NCI-H2227 (cell line): ENCODE measurements around the gene GLT6D1.

Experiments used
- DNase-seq: peaks from one replicate; lab custom pipeline; 2025; ENCODE audit not compliant: unreplicated experiment; lab: John Stamatoyannopoulos, UW

GLT6D1 gene

DNA sequence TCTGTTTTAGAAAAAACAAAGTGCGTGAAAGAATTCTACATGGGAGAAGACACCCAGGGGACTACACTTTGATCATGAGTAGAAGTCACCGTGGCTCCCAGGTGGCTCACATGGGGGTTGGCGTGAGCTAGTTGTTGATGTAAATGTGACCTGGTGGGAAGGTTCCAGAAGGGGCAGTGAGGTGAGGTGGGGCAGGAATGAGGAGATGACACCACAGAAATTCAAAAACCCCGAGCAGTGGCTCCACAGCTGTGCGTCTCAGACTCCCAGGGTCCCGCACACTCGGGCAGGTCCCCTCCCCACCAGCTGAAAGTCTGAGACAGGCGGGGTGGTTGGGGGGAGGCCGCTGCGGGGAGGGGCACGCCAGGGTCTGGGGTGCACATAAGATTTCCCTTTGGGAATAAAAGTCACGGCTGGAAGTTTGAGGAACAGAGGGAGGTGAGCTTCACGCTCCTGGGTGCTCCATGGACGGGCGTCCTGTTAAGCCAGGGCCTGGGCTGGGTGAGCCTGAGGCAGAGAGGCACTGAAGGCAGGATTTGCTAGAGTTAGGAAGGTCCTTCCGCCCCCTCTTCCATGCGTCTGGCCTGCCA, 29.9 kb downstream of the GLT6D1 start:
- DNase-seq: no peak

DNA sequence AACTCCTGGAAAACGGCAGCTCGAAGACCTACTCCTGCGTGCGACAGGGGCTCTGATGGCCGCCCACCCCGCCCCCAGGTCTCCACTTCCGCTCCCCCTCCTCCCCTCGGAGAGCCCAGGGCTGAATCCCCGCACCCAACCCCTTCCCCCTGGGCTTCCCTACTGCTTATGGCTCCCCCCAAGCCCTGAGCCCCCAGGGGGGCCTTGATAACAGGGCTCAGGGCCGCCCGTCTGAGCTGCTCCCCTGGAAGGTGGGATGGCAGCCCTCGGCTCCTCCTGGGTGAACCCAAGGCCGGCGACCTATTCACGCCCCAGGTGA, 30.4 kb downstream of the GLT6D1 start:
- no peak for DNase-seq

DNA sequence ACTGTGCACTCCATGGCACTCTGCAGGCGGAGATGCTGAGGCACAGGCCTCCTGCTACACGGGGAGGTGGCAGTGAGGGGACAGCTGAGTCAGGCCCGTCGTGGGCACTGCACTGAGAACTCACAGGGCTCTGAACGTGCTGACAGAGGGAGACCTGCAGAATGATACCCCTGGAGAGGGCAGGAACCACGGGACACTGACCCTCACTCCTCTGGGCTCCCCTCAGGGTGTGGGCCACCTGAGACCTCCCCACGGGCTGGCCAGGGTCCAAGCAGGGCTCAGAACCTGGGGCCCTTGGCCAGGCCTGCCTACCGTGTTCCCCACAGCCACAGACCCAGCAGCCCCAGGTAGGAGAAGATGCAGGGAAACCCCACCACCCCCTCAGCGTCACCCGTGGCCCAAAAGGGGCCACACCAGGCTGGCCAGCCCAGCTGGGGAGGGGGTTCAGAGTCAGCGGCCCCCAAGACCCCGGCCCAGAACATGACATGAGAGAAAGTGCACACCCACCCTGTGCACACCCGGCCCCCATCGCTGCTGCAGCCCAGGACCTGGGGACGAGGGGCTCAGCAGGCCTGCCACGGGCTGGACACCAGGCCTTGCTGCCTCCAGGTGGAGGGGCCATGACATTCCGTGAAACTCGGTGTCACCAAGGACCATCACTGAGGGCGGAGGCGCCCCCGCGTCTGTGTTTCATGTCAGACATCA, 30.9 kb downstream of the GLT6D1 start:
- no peak for DNase-seq

DNA sequence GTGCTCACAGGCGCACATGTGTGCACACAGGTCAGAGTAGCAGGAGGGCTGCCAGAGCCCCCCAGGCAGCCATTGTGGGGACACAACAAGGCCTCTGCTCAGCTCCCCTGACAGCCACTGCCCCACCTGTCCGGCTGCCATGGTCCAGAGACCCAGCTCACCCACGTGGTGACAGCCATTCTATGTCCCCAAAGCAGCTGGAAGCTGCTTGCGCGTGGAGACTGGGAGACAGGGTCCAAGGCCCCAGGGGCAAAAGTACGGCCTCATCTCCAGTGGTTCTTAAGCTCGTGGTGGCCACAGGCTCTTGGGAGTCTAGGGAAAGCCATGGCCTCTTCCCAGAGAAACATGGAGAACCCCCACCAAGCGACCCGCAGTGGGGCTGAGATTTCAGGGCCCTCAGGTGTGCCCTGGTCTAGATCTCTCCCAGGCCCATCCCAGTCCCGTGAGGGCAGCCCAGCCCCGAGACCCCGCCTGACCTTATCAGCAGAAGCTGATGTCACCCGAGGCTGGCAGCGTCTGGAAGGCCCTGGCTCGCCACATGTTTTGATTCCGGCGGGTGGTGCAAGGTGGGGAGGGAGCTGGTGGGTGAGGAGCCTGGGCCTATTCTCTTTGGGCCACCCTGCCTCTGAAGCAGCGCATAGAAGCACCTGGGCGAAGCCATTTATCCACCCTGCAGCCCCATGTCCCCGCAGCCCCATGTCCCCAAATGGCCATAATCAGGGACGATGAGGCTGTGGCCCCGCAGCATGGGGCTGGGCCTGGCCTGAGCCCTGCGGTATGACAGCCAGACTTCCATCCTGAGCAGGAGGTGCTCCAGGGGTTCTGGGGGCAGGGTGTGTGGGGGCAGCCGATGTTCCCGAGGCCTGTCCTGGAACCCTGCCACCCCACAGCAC, 31.7 kb downstream of the GLT6D1 start:
- DNase-seq: no peak

DNA sequence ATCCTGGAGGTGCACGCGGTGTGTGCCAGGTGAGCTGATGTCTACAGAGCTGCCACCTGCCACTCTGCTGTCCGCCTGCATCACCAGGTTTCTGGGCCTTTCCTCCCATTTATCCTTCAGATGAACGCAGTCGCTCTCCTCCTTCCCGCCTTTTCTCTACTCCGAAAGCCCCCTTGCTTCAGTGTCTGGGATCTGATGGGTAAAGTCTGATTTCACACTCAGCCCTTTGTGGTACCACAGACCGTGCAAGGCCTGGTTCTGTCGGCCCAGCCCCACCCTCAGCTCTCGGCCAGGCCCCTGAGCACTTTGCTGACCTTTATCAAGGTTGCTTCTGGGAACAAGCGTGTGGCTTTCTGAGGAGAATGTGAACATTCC, 32.5 kb downstream of the GLT6D1 start:
- DNase-seq: no peak

DNA sequence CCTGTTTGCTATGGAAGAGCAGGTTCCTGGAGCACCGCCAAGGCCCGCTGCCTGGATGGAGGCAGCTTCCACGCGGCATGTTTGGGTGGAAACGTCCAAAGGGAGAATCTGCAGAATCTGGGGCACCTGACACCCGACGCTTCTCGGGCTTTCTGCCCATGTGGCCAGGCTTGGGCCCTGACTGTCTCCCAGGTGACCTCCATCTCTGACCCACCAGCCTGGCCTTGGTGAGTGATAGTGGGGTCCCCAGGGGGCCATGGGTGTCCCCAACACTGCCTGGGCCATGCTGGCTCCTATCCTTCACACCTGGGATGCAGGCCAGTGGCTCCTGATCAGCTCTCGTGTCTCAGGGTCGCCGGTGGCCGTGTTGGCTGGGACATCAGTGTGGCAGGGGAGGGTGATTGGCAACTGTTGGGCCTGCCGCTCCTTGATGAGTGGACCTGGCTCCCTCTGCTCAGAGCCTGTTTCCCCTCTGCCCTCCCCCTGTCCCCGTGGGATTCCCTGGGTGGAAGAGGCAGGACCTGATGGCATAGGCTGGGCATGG, 34.0 kb downstream of the GLT6D1 start:
- no peak for DNase-seq

DNA sequence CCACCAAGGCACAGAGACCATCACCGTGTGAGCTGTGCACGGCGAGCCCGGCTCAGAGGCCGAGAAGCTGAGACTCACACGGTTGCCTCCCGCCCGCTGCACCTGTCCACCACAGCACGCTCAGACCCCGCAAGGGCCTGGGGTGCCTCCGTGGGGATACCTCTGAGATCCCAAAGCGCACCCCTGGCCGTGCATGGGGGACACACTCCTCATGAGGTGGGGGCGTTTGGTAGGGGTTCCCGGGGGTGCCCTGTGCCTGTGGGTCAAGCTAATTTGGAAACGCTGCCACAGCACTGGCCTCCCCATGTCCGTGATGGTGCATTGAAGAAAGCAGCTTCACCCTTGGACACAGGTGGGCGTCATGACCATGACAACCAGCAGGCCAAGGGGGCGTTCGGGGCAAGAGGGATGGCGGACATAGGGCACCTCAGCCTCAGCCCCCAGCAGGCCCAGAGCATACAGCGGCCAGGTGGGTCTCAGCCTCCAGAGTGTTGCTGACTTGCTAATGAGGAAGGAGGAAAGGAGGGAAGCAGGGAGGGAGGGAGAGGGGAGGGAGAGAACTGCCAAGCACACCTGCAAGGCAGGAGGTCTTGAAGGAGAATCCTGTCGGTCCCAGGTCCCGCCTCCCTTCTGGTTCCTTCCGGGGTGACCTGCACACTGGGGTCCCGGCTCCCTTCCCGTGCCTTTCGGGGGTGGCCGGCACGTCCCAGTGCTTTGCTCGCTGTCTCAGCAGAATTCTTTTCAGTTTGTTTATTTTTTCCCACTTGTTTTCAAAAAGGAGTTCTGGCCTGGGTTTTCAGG, 34.7 kb downstream of the GLT6D1 start:
- DNase-seq: no peak

DNA sequence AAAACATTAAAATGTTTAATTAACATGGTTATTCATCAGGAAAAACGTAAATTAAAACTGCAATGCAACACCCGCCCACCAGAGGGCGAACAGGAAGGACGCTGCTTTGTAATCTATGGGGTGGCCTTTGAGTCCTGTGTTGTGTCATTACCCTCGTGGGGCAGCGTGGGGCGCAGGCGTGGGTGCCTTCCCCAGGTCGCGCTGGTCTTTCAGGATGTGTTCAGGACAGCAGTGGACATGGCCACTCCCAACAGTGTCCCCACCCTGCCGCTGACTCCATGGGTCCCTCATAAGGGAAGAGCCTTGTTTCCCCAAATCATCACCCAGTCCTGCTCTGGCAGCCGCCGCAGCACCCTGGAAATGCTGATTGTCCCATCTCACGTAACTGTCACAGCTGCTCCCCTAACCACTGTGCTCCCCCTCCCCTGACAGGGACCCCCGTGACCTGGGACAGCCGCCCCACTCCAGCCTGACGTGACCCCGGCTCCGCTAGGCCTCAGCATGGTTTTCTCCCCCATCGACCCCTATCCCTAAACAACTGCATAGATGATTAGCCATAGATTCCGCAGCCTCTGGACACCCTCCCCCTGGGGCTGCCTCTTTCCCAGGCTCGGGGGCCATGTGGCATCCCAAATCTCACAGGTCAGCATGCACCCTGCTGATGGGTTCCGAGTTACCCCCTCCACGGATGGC, 36.4 kb downstream of the GLT6D1 start:
- DNase-seq: peak; percentile 12

DNA sequence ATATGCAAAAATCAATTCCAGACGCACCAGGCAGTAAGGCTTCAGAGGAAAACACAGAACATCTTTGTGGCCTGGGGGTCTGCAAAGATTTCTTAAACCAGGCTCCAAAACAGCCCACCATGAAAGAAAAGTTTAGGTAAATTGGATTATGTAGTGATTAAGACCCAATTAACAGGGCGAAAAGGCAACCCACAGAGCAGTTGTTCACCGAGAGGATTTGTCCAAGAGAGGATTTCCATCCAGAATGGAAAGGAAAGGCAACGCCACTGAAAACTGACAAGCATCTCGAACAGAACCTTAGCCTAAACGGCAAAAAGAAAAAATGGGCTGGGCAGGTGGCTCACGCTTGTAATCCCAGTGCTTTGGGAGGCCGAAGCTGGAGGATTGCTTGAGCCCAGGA, 37.4 kb downstream of the GLT6D1 start:
- DNase-seq: no peak

DNA sequence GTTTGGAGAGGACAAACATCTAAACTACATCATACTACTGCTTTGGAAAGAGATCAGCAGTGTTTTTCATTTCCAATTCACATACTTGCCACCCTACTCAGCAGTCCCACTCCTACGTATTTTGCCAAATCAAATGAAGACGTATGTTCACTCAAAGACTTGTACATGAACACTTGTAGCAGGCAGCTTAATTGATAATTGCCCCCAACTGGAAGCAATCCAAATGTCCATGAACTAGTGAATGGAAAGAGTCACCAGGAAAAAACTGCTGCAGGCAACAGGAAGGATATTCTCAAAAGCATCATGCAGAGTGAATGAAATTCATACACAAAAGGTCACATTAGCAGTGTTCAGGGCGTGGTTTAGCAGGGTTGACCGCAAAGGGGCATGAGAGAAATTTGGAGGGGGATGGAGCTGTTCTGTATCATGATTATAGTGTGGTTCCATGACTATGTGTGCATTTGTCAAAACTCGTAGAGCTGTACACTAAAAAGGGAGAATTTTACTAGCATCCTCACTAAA, 39.0 kb downstream of the GLT6D1 start:
- DNase-seq: no peak

DNA sequence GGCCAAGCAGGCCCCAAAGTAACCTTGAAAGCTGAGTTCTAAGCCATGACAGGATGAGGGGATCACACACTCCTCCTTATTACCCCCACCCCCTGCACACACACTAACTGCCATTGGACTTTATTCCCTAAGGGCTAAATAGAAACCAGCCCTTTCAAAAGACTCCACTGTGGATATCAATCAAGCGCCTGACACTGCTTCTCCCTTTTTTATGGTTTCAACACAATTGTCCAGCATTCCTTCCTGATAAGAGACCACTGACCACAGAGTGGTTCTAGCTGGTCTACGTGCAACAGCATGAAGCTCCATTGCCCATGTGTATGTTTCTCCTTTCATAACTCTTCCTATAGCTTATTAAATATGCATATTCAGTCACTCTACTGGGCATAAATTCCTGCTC, 43.1 kb downstream of the GLT6D1 start:
- DNase-seq: no peak

DNA sequence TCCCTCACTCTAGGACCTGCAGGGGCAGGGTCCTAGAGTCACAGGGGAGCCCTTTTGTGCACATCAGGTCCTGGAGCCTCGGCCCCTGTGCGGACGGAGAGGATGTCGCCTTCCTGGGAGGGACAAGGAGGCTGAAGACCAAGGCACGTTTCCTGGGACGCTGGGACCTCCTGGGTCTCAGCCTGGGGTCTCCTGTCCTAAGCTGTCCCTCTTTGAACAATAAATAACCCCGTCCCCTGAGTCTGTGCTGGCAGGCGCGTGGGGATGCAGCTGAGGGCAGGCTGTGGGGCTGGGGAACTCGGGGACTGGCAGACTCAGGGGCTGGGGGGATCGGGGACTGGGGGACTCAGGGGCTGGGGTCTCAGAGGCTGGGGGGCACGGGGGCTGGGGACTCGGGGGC, 46.7 kb downstream of the GLT6D1 start:
- DNase-seq: no peak

DNA sequence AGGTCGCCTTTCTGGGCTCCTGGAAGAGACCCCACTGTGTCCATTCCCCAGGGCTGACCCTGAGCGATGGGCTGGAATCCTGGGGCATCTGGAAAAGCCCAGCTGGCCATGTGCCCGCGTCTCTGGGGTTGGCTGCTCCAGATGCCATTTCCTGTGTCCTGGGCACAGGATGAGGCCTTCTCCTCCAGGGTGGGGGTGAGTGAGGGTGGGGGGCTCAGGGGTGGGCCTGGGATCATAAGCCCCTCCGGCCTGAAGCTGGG, 47.1 kb downstream of the GLT6D1 start:
- DNase-seq: no peak

DNA sequence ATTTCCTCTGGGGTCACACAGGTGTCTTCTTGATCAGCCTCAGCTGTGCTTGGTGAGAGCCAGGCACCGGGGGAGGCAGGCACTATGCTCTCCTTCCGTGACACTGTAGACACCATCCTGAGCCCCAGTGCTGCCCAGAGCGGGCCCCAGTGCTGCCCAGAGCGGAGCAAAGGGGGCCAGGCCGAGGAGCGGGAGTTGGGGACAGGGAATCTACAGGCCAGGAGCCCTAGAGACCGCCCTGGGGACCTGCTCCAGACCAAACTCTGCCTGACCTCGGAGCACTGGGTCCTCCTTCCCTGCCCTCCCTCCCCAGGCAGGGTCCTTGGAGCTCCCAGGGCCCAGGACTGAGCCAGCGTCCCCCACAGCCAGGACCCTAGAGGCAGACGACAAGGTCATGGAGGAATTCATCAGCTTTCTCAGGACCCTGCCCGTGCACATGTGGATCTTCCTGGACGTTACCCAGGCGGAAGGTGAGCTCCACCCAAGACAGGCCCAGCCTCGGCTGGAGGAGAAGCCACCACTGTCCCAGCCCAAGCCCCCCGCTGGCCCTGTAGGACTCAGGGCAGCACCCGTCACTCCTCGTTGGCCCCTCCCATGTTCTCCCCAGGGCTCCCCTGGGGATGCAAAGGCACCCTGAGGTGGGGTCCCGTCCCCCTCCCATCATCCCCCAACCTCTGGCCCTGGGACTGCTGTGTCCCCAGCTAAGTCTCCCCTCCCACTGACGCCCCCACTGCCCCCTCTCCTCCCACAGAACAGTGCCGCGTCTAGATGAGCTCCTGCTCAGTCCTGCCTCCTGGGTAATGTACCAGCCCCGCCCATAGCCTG, 47.6 kb downstream of the GLT6D1 start:
- DNase-seq: no peak

DNA sequence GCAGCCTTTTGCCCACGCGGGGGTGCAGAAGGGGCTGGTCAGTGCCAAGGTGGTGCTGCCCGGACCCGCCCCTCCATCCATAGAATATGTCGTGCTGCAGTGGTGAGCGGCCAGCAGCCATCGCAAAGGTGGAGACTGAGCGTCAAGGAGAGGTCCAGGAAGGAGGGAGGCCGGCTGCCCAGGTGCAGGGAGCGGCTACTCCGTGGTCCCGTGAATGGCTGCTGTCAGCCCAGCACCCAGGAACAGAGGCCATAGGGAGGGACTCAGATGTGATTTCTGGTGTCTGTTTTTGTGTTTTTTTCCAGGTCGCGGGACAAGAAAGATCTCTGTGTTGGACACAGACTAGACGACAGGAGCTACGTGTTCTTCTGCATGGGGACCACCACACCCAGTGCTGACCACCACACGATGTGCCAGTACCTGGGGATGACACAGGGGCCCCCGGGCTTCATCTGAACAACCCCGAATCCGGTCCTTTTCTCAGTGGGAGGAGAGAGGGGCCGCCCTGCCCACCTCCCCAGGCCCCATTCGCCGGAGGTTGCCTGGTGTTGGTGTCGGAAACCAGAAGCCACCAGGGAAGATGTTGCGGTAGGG, 48.8 kb downstream of the GLT6D1 start:
- no peak for DNase-seq

DNA sequence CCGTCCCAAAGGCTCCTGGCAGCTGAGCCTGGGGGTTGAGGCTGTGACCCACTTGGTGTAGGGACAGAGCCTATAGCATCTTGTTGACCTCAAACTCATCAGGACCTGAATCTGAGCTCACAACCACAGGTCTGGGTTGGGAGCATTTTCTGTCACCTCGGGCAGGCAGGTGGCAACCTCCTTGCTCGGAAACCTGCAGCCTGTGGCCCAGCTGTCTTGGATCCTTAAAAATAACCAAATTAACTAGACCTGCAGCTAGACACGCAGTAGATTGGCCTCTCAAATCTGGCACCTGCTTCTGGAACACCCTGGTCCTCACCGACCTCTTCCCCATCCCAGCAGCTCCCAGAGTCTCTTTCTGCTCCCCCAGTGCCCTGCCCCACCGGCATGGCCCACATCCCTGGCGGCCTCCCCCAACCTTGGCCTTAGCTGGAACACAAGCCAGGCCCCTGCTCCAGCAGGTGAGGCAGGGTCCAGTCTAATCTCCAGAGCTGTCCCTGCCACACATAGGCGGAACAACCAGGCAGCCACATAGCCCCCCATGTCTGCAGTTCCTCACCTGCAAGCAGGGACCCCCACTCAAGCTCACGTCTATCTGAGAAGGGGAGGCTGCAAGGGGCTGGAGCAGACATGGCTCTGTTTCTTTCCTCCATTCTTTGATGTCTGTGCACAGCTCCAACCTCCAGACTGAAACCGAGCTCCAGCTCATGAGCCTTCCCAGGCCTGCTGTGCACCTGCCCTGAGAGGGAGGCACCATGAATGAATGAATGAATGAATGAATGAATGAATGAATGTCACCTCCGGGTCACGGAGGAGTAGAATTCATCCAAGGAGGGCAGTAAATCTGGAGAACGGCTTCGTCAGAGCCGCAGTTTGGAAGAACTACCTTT, 49.5 kb downstream of the GLT6D1 start:
- no peak for DNase-seq

DNA sequence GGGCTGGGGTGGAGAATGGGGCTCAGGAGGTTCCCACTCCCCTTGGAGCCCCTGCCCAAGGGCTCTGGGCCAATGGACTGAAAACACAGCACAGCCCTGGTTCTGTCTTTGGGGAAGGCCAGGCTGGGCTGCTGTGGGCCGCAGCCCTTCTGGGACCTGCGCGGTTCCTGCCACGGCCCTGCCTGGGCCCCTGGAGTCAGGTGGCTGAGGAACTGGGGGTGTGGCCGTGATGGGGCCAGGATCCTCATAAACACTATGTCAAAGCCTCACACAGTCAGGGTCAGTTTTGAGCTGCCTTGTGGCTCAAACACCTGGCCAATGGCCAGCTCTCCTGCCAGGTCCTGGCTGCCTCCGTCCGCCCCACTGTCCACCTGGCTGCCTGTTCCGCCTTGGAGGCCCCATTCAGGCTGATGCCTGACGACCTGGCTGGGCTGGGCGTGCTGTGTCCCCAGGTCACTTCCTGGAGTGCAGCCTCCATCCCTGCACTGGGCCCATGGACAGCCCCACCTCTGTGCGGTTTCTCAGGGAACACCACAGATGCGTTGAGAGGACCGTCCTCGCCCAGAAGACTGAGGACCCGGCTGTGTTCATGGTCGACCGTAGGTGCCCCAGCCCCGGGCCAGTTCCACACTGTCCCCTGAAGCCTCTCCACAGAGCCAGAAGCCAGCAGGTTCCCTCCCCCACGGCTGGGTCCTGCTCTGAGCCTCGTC, 50.3 kb downstream of the GLT6D1 start:
- no peak for DNase-seq

DNA sequence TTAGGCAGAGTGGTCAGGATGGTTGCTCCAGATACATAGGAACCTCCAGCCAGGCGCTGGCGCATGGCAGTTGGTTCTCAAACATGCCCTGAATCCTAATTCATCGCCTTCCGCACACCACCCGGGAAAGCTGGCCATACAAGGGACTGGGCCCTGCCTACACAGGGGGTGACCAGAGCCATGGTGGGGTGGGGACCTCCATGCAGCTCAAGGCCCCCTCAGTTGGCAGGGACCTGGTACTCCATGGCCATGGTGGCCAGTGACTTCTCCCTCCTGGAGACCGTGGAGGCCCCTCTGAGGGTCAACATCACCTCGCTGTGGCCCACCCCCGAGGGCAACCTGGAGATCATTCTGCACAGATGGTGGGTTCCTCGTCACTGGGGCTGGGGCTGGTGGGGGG, 51.0 kb downstream of the GLT6D1 start:
- DNase-seq: no peak
